Endodermal cell (in vitro differentiated cells): ENCODE results near the gene RRAGA. TPM values are rescaled to one million over a fixed set of nuclear protein-coding genes. Genes with fewer than 3 reads are reported as not detected.
"Not testable (repeated sequence)": the region's sequence is repeated elsewhere in the genome, so short reads cannot be mapped to it uniquely, and the experiment has no call there.

ENCODE experiments used
- DNase-seq: peaks from one replicate; pipeline ENCODE4 v3.0.0-alpha.2; 2017
- H3K27ac ChIP-seq: 2 replicates; pipeline ENCODE4 v1.5.1; 2013; ENCODE audit warnings: mild to moderate bottlenecking, low read depth, low read length, moderate library complexity
- H3K27me3 ChIP-seq: 2 replicates; pipeline ENCODE4 v1.6.1; 2013; ENCODE audit warnings: mild to moderate bottlenecking, low read length, moderate library complexity; ENCODE audit not compliant: insufficient read depth, control insufficient read depth, poor library complexity, severe bottlenecking
- H3K36me3 ChIP-seq: 2 replicates; pipeline ENCODE4 v1.7.0; 2013; ENCODE audit warnings: mild to moderate bottlenecking, low read length, moderate library complexity; ENCODE audit not compliant: control insufficient read depth, insufficient read depth
- H3K4me1 ChIP-seq: one replicate; pipeline ENCODE4 v1.7.0; 2013; ENCODE audit warnings: low read length; ENCODE audit not compliant: control insufficient read depth, insufficient read depth
- H3K4me3 ChIP-seq: 2 replicates; pipeline ENCODE4 v1.5.1; 2013; ENCODE audit warnings: mild to moderate bottlenecking, low read length, moderate library complexity
- H3K9ac ChIP-seq: 2 replicates; pipeline ENCODE4 v1.6.1; 2013; ENCODE audit warnings: mild to moderate bottlenecking, low read length, moderate library complexity; ENCODE audit not compliant: poor library complexity, severe bottlenecking; ENCODE audit errors: extremely low read depth
- H3K9me3 ChIP-seq: 2 replicates; pipeline ENCODE4 v1.6.1; 2013; ENCODE audit warnings: mild to moderate bottlenecking, low read length, moderate library complexity; ENCODE audit not compliant: control insufficient read depth
- H3K27ac Mint-ChIP-seq: 2 replicates; pipeline ENCODE4 v1.8.0; 2020; ENCODE audit warnings: mixed read lengths
- H3K27me3 Mint-ChIP-seq: 2 replicates; pipeline ENCODE4 v1.8.0; 2021; ENCODE audit warnings: mild to moderate bottlenecking, mixed read lengths; ENCODE audit not compliant: insufficient read depth
- H3K36me3 Mint-ChIP-seq: 2 replicates; pipeline ENCODE4 v1.8.0; 2020; ENCODE audit warnings: low read depth, mixed read lengths
- H3K4me1 Mint-ChIP-seq: 2 replicates; pipeline ENCODE4 v1.8.0; 2020; ENCODE audit warnings: mixed read lengths
- H3K4me3 Mint-ChIP-seq: 2 replicates; pipeline ENCODE4 v1.8.0; 2020; ENCODE audit warnings: mild to moderate bottlenecking, moderate library complexity, mixed read lengths
- H3K9me3 Mint-ChIP-seq: 2 replicates; pipeline ENCODE4 v1.8.0; 2020; ENCODE audit warnings: mild to moderate bottlenecking, mixed read lengths
- WGBS, 2 experiments: methylation state at CpG; one replicate each; pipeline versions ENCODE4 v1.1.5 to v1.1.7; 2013; ENCODE audit warnings: missing lambda C conversion rate in 2 of 2, mixed read lengths in 1 of 2; ENCODE audit not compliant: insufficient coverage in 1 of 2, insufficient read length in 1 of 2; 5-methylcytosine and 5-hydroxymethylcytosine counted together
- total RNA-seq, 2 donors: library from RNA; stranded (reverse); fragmentation: NEBNext Ultra II Directional in 1 of 2; extraction: Animal tissue kit (Norgen Biotek cat#: 25700) in 1 of 2; gene quantifications; 2 replicates in 1 of 2; 3 replicates in 1 of 2; pipeline ENCODE4 v1.2.1, GENCODE V29; 2021
- TF ChIP-seq, protein P1 (sequence below): fragments of 200-600 bp; sonication (generic); conservative IDR thresholded peaks from 2 replicates; pipeline ENCODE4 v1.5.0; 2021; ENCODE audit warnings: antibody characterized with exemption, mild to moderate bottlenecking

The RRAGA gene
- total RNA-seq, 2 donors from 2014 or later, result 45.0 to 47.2 TPM

DNA sequence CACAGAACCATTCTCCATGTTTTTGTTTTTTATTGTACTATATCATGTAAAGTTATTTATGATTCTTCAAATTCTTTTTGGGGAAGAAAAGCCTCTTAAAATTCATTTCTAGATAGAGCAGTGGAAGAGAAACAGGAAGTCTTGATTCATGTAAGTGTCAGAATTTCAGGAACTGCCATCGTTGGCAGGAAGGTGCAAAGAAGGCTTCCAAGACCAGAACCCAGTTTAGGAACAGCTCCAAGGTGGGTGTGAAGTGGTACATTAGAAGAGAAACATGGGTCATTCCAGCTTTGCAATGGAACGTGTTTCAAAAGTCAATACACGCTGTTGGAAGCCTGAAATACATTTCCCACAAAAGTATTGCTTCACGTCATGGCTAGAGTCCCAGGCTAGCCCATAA, 31.0 kb upstream of the RRAGA start:
- Mint-ChIP-seq H3K27me3 (no peaks in the 10 kb centered on the region), H3K4me1 (no peaks in the 10 kb centered on the region), H3K4me3 (no peak overlapping the region), H3K27ac (no peak overlapping the region), H3K9me3 (peaks cover 6% of the 10 kb centered on the region), H3K36me3 (no peaks in the 10 kb centered on the region)
- H3K36me3 ChIP-seq, result no peaks in the 10 kb centered on the region
- no peaks in the 10 kb centered on the region for H3K4me1 ChIP-seq
- TF ChIP-seq, protein P1, sequence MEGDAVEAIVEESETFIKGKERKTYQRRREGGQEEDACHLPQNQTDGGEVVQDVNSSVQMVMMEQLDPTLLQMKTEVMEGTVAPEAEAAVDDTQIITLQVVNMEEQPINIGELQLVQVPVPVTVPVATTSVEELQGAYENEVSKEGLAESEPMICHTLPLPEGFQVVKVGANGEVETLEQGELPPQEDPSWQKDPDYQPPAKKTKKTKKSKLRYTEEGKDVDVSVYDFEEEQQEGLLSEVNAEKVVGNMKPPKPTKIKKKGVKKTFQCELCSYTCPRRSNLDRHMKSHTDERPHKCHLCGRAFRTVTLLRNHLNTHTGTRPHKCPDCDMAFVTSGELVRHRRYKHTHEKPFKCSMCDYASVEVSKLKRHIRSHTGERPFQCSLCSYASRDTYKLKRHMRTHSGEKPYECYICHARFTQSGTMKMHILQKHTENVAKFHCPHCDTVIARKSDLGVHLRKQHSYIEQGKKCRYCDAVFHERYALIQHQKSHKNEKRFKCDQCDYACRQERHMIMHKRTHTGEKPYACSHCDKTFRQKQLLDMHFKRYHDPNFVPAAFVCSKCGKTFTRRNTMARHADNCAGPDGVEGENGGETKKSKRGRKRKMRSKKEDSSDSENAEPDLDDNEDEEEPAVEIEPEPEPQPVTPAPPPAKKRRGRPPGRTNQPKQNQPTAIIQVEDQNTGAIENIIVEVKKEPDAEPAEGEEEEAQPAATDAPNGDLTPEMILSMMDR, result no peak
- H3K27ac ChIP-seq, result no peak overlapping the region
- whole genome bisulfite sequencing, 2 experiments, result 81 to 96% methylated on average over 3 to 4 of the region's 4 CpGs
- no peak overlapping the region for H3K9ac ChIP-seq
- no peaks in the 10 kb centered on the region for H3K9me3 ChIP-seq
- no peak for DNase-seq
- no peak overlapping the region for H3K4me3 ChIP-seq
- H3K27me3 ChIP-seq, result no peaks in the 10 kb centered on the region

DNA sequence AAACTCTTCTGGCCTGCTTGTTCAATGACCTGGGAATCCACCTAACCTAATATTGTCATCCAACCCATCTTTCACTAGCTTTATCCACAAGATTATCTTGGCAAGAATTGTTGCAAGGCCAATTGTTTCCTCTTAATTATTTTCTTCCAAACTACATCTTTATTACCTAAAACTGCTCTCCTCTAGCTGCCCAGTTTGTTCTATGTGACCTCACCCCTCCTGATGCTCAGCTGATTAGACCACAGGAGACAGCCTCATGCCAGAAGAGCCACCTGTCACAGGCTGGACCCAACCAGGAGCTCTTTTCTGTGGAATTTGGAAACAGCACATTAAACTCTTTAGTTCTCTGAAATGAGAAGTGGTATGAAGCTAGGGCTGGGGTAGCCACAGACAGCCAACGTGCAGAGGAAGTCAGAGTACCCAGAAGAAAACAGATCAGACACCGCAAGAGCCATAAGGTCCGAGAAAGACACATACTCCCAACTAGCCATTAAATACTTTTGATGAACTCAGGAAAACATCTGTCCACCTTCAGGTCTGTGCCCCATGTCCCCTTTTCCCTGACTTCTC, 28.3 kb upstream of the RRAGA start:
- TF ChIP-seq, protein P1, result no peak
- H3K4me3 ChIP-seq, result no peak overlapping the region
- H3K4me1 ChIP-seq, result no peaks in the 10 kb centered on the region
- Mint-ChIP-seq H3K4me1 (no peaks in the 10 kb centered on the region), H3K27ac (no peak overlapping the region), H3K27me3 (no peaks in the 10 kb centered on the region), H3K9me3 (peaks cover 6% of the 10 kb centered on the region), H3K36me3 (no peaks in the 10 kb centered on the region), H3K4me3 (no peak overlapping the region)
- no peaks in the 10 kb centered on the region for H3K36me3 ChIP-seq
- no peaks in the 10 kb centered on the region for H3K27me3 ChIP-seq
- H3K9me3 ChIP-seq, result no peaks in the 10 kb centered on the region
- no peak overlapping the region for H3K27ac ChIP-seq
- H3K9ac ChIP-seq, result no peak overlapping the region
- no peak for DNase-seq
- WGBS, 2 experiments, result 99 to 100% methylated on average over 1 to 3 of the region's 3 CpGs

DNA sequence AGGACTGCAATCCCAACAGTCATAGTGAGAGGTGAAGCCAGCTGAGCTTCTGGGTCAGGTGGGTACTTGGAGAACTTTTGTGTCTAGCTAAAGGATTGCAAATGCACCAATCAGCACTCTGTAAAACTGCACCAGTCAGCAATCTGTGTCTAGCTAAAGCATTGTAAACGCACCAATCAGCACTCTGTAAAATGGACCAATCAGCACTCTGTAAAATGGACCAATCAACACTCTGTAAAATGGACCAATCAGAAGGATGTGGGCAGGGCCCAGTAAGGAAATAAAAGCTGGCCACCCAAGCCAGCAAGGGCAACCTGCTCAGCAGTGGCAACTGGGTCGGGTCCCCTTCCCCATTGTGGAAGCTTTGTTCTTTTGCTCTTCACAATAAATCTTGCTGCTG, 27.6 kb upstream of the RRAGA start:
- not testable (repeated sequence) for H3K27ac Mint-ChIP-seq, H3K27ac ChIP-seq, H3K27me3 ChIP-seq, H3K9ac ChIP-seq, H3K4me3 ChIP-seq, H3K9me3 ChIP-seq, H3K4me1 ChIP-seq, DNase-seq, H3K27me3 Mint-ChIP-seq, H3K9me3 Mint-ChIP-seq, H3K36me3 ChIP-seq, H3K4me1 Mint-ChIP-seq, H3K36me3 Mint-ChIP-seq, H3K4me3 Mint-ChIP-seq
- 93 to 94% methylated on average over 2 of the region's 2 CpGs for WGBS, 2 experiments

DNA sequence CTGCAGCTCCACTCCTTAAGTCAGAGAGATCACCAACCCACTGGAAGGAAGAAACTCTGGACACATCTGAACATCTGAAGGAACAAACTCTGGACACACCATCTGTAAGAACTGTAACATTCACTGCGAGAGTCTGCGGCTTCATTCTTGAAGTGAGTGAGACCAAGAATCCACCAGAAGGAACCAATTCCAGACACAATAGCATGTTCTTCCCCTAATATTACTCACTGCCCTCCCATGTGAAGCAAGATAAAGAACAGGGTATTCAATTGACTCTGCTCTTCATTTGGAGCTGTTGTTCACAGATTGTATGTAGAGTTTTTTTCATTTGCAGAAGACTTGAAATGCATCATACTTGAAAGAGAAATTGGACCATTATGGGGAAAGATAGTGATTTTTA, 27.0 kb upstream of the RRAGA start:
- H3K36me3 ChIP-seq, result no peaks in the 10 kb centered on the region
- H3K27me3 Mint-ChIP-seq, result no peaks in the 10 kb centered on the region
- no peaks in the 10 kb centered on the region for H3K4me1 ChIP-seq
- no peak overlapping the region for H3K9ac ChIP-seq
- peaks cover 6% of the 10 kb centered on the region for H3K9me3 Mint-ChIP-seq
- no peak overlapping the region for H3K4me3 ChIP-seq
- no peaks in the 10 kb centered on the region for H3K9me3 ChIP-seq
- no peak overlapping the region for H3K27ac ChIP-seq
- 96% methylated on average over 2 of the region's 2 CpGs; no CpG with 5 or more reads in 1 of the 2 experiments for WGBS, 2 experiments
- no peaks in the 10 kb centered on the region for H3K27me3 ChIP-seq
- no peak for DNase-seq
- no peaks in the 10 kb centered on the region for H3K36me3 Mint-ChIP-seq
- H3K27ac Mint-ChIP-seq, result no peak overlapping the region
- TF ChIP-seq, protein P1, result no peak
- no peaks in the 10 kb centered on the region for H3K4me1 Mint-ChIP-seq
- H3K4me3 Mint-ChIP-seq, result no peak overlapping the region
